Cardiac septum (tissue), 1 donor: ENCODE results near the gene UBA52. TPM values are rescaled to one million over a fixed set of nuclear protein-coding genes. Genes with fewer than 3 reads are reported as not detected.

Experiments used
- DNase-seq: peaks from one replicate; pipeline ENCODE4 v3.0.0-alpha.2; 2020; ENCODE audit warnings: low spot score
- intact Hi-C: fragments of 100-400 bp; cut with DNase I; formaldehyde crosslinking; loops from one replicate; pipeline ENCODE4 v1.14.0; 2022
- total RNA-seq: library from RNA; stranded (reverse); fragmentation: NEBNext Ultra II Directional; extraction: Animal tissue kit (Norgen Biotek cat#: 25700); gene quantifications from one replicate; pipeline ENCODE4 v1.2.1, GENCODE V29; 2021
- donor health status: DM: no; HTN: no; CAD: no.

UBA52 gene
- total RNA-seq, 1 donor from 2014 or later, result 573 TPM

DNA sequence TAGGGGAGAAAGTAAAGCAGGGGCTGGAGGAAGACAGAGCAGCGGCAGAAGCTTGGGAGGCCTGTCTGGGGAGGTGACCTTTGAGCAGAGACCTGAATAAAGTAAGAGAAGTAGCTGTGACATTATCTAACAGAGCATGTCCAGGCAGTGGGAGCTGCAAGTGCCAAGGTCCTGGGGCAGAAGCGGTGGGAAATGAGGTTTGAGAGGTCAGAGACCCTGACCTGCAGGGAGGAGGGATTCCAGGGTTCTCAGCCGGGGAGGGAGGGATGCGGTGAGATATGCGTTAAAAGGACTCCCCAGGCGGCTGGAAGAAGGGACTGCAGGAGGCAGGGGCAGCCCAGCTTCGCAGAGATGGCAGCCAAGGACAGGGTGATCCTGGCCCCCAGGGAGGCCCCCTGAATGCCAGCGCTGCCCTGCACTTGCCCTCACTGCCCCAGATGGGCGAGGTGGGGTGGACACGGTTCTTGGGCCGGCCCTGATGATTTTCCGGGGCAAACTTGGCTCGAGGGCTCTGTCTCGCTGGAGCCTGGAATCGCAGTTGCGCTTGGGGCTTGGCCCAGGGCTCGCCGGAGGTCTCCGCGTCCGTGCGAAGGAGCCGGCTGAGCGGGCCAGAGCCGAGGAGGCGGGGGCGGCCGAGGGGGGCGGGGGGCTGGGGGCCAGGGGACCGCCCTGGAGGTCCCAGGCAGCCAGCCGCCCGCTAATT, 31.7 kb downstream of the UBA52 start:
- no peak for DNase-seq
- intact Hi-C loops, result no loop called here

DNA sequence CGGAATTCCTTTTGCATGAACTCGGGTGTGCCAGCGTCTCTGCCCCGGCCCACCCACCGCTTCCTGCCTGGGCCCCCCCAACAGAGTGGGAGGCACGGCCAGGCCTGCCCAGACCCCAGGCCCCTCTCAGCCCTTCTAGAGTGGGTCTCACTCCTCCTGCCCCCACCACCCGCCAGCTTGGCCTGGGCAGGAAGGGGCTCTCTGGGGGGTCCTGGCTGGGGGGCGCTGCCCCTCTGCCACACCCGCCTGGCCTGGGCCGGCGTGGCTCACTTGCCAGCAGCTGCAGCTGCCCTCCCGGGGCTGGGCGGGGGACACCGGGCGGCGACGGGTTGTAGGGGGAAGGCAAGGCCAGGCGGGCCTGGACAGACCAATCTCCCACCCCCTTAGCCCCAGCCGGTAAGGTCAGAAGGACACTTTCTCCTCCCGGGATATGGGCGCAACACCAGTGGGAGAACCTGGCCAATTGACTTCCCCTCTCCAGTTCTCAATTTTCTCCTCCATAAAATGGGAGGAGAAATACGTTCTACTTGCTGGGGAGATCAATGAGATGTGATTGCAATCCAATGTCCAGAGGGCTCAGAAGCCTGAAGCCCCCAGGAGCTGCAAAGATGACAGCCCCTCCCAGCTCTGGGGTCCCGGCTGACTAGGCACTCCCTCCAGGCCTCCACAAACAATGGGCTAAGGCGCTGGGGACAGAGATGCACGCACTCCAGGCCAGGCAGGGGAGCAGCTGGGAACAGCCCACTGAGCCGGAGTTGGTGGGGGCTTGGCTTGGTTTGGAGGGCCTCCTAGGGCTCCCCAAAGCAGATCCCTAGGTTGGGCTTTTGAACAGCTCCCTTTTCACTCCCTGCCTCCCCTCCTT, 32.5 kb downstream of the UBA52 start:
- no peak for DNase-seq
- intact Hi-C loops, result no loop called here

GRCh38 chr19:18604820-18605159, 33.1 kb downstream of the UBA52 start:
- intact Hi-C loops, result no loop called here
- DNase-seq, result no peak

- intact Hi-C loops, result no loop called here
- DNase-seq, result no peak
Observed at GRCh38 chr19:18605196-18605545, 33.5 kb downstream of the UBA52 start.

GRCh38 chr19:18605546-18606280, 34.1 kb downstream of the UBA52 start:
- DNase-seq, result no peak
- intact Hi-C loops, result no loop called here

DNA sequence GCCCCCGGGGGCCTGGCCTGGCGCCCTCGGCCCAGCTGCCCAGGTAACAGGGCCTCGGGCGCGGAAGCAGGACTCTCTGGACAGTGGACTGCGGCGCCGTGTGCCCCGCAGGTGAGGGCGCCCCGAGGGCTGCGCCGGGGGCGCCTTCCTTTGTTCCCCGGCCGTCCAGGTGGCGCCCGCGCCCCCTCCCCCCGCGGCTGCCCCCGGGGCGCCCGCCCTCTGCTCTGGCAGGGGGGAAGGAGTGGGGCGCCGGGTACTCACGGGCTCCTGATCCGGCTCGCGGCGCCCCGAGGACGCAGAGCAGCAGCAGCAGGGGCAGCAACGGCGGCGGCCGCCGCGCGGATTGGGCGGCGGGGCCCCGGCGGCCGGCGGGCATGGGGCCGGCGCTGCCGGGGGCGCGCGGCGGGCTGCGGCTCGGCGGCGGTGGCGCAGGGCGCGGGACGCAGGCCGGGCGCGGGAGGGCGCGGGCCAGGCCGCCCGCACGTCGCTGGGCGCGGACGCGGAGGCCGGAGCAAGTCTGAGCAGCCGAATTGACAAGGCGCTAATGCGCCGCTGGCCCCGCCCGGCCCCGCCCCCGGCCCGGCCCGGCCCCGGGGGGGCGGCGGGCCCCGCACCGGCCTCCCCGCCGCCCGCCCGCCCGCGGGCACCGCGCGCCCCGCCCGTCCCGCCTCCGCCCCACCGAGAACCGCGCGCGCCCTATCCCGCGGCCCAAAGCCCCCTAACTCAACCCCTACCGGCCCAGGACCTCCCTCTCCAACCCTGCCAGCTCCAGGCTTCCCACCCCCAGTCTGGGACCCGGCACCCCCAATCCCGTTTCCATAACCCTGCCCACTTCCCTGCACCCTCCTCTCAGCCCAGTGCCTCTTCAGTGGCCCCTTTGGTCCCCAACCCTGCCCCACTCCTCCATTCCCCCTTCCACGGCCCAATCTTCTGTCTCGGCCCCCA, 34.9 kb downstream of the UBA52 start, which contains the start of gene CRLF1:
TSS of gene CRLF1 (minus strand) at position 519 of the 945 bp plus-strand sequence. CDS start at position 376, 143 bp downstream.
- intact Hi-C loops, result no loop called here
- DNase-seq, result no peak

GRCh38 chr19:18607226-18608101, 35.8 kb downstream of the UBA52 start:
- intact Hi-C loops, result no loop called here

GRCh38 chr19:18608102-18608804, 36.6 kb downstream of the UBA52 start:
- no peak for DNase-seq
- intact Hi-C loops, result no loop called here

More at GRCh38 chr19:18607226-18608101, 35.8 kb downstream of the UBA52 start:
- DNase-seq, result no peak

DNA sequence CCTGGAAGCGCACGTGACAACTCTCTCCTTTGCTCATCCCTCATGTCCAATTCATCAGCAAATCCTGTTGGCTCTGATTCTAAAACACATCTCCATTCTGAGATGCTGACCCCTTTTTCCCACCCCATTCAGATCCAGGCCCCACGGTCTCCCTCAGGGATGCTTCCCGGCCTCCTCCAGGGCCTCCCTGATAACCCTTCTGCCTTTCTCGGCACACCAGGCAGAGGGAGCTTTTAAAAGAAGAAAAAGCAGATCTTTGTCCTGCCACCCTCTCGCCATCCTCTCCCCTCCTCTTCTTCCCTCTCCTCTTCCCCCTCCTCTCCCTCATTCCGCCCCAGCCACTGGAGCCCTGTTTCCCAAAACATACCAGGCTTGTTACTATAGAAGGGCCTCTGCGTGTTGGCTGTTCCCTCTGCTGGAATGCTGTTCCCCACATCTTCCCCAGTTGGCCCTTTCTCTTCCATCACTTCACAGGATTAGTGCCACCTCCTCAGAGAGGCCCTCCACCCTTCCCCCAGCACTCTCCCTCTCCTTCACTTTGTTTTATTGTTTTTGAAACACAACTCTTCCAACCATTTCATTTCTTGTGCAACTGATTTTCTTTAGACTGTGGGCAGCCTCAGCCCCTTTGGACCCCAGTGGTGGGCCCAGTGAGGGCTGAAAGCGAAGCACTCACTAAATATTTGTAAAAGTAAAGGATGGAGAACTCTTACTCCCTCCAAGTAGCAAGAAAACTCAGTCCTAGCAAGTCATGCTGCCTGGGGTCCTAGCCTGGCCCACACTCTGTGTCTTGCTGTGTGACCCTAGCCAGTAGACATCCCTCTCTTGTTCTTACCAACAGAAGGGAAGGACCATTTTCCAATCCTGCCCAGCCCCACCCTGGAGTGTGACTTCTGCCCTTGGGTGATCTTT, 37.4 kb downstream of the UBA52 start:
- no peak for DNase-seq
- intact Hi-C loops, result no loop called here

DNA sequence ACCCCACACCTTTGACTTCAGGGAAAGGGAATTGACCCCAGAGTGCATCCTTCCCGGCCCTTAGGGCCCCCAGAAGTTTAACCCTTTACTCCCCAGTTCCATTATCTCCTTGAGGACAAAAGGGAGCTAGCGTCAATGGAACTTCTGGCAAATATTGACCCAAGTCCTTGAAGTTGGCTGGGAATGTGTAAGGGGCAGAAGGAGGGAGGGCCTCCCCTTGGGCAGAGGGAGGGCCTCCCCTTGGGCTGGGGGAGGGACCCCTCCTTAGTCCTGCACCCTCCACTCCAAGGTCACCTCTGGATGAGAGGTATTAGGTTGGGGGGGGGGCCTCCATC, 38.0 kb downstream of the UBA52 start:
- DNase-seq, result no peak
- intact Hi-C loops, result no loop called here

DNA sequence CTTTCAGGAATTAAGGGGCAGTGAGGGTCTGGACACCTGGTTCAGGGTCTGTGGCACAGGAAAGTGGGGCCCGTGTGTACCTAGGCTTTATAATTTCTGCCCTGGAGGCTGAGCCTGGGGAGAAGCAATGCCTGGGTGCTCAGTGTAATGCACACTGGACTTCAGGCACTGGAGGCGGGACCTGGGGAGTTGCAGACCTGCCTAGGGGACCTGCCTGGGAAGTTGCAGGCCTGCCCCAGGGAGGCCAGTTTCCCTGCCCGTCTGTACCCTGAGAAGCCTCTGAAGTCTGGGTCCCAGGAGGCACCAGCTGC, 38.5 kb downstream of the UBA52 start:
- intact Hi-C loops, result no loop called here
- DNase-seq, result no peak

GRCh38 chr19:18610556-18611326, 39.1 kb downstream of the UBA52 start:
- intact Hi-C loops, result no loop called here
- no peak for DNase-seq

- intact Hi-C loops, result no loop called here
Observed at GRCh38 chr19:18611327-18612050, 39.8 kb downstream of the UBA52 start.

GRCh38 chr19:18612051-18612771, 40.6 kb downstream of the UBA52 start:
- intact Hi-C loops, result no loop called here
- DNase-seq, result no peak

More at GRCh38 chr19:18611327-18612050, 39.8 kb downstream of the UBA52 start:
- DNase-seq, result no peak
